Bronchial epithelial cell (primary cell): ENCODE measurements around the gene GNAI3. TPM values are rescaled to one million over a fixed set of nuclear protein-coding genes. Genes with fewer than 3 reads are reported as not detected.
A peak's percentile ranks its signal among the peaks of the same experiment; 100 is the strongest.

Source experiments
- DNase-seq: peaks from one replicate; pipeline ENCODE4 v3.0.0-alpha.2; 2010; ENCODE audit warnings: low read depth
- FAIRE-seq: peaks from 2 replicates; lab custom pipeline; 2011; peaks lifted over from hg19 to GRCh38; lab: Jason Lieb, UNC
- H3K27me3 ChIP-seq: 2 replicates; pipeline ENCODE4 v1.5.1; 2011; ENCODE audit warnings: low read length; ENCODE audit not compliant: control insufficient read depth, insufficient read depth
- H3K36me3 ChIP-seq: 2 replicates; pipeline ENCODE4 v1.5.1; 2011; ENCODE audit warnings: low read length; ENCODE audit not compliant: control insufficient read depth, insufficient read depth
- H3K4me3 ChIP-seq: 2 replicates; pipeline ENCODE4 v1.5.1; 2011; ENCODE audit warnings: mild to moderate bottlenecking, low read depth, low read length, control low read depth
- CTCF ChIP-seq: IDR thresholded peaks from 2 replicates; pipeline ENCODE4 v1.5.1; 2011; ENCODE audit warnings: mild to moderate bottlenecking, moderate library complexity, low read length, control low read depth, inconsistent platforms; ENCODE audit not compliant: insufficient read depth, severe bottlenecking
- total RNA-seq: library from RNA; depleted of rRNA; stranded (reverse); fragments of >200 nt; gene quantifications from 2 replicates; pipeline ENCODE4 v1.2.1, GENCODE V29; 2014

GNAI3 gene
- total RNA-seq, 1 donor from 2014 or later, result 18.7 TPM

GRCh38 chr1:109618661-109619575, 70.5 kb downstream of the GNAI3 start:
- no peak for TF ChIP-seq CTCF
- peak overlapping the region; percentile 73 for H3K4me3 ChIP-seq
- H3K27me3 ChIP-seq, result no peaks in the 10 kb centered on the region
- FAIRE-seq (no peak), DNase-seq (no peak)
- peaks cover 1% of the 10 kb centered on the region for H3K36me3 ChIP-seq

DNA sequence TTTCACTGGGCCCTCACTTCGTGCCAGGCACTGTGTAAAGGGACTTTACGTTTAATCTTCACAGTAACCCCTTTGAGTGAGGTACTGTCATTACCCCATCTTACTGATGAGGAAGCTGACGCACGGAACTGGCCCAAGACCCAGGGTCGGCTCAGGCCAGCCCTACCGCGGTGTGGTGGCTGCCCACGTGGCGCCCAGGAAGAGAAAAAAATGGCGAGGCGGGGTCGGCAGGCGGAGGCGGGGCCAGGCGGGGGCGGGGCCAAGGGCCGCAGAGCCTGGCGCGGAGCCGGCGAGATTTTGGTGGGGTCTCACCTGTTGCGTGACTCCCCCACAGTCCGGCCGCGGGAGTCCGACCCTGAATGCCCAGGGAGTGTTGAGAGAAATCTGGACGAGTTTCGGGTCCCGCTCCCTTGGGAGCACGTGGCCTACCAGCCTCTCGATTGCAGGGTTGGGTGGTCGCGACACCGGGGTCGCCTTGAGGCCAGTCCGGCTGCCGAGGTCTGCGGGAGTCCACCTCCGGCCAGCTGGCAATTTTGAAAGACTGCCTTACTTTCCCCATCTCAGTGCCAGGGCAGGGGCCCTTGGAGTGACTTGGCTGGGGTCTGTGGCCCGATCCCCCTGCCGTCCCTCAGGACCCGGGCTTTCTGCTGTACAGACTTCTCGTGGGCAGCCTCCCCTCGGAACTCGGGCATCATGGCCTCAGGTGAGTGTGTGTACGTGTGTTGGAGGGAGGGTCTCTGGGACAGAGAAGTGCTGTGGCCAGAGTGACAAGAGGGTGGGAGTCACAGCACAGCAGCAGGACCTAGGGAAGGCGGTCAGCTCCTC, 71.4 kb downstream of the GNAI3 start, which contains the start of the genes AMPD2 and GNAT2:
TSS of gene AMPD2 (plus strand) at position 262 of the 825 bp plus-strand sequence. CDS start 1,339 bp downstream, outside the sequence.
TSS of gene GNAT2 (minus strand) at position 41 of the 825 bp plus-strand sequence. CDS start 6,746 bp downstream, outside the sequence.
- DNase-seq (peak; percentile 70), FAIRE-seq (no peak)
- TF ChIP-seq CTCF, result no peak
- H3K36me3 ChIP-seq, result peaks cover 1% of the 10 kb centered on the region
- H3K27me3 ChIP-seq, result no peaks in the 10 kb centered on the region
- H3K4me3 ChIP-seq, result peak within 1 kb of the TSS; percentile 73

GRCh38 chr1:109620401-109620791, 72.0 kb downstream of the GNAI3 start:
- peaks cover 1% of the 10 kb centered on the region for H3K36me3 ChIP-seq
- no peak for TF ChIP-seq CTCF
- DNase-seq (peak; percentile 31), FAIRE-seq (no peak)
- H3K4me3 ChIP-seq, result peak overlapping the region; percentile 73
- H3K27me3 ChIP-seq, result no peaks in the 10 kb centered on the region

- Histone ChIP-seq H3K27me3 (no peaks in the 10 kb centered on the region), H3K4me3 (peak overlapping the region; percentile 73), H3K36me3 (peaks cover 4% of the 10 kb centered on the region)
- FAIRE-seq (no peak), DNase-seq (peak; percentile 67)
- TF ChIP-seq CTCF, result no peak
Measured at GRCh38 chr1:109620841-109621286, 72.4 kb downstream of the GNAI3 start.

DNA sequence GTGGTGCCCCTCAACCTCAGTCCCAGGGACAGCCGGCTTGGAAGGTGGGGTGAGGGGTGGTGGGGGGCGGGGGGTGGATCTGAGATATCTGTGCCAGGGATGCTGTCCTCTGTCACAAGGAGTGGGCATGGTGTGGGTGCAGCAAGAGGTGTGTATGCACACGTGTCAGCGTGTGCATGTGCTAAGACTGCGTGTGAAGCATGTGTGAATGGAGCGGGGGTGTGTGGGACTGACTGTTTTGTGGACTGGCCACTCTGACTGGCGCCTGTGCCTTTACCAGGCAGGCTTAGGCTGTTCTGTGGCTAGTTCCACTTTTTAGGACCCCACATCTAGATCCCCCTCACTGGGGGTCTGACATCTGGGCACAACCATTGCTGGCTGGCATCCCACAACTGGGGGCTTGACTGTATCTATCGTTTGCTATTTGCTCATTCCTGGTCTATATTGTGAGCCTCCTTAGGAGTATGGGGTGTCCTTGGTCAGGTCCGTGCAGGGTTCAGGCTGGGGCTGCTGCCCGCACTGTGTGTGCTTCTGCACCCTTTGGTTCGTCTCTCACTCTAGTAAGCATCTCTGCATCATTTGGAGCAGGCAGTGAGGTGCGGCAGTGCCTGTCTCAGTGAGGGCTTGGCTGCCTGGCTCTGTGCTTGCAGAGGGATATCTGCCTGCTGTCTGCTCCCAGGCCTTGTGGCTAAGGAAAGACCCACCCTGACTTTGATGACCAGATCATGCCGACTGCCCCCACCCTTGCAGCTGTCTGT, 73.1 kb downstream of the GNAI3 start:
- FAIRE-seq (no peak), DNase-seq (no peak)
- no peak for TF ChIP-seq CTCF
- peak overlapping the region; percentile 73 for H3K4me3 ChIP-seq
- H3K27me3 ChIP-seq, result no peaks in the 10 kb centered on the region
- H3K36me3 ChIP-seq, result peaks cover 6% of the 10 kb centered on the region
